ENCODE results near the gene HPN.

HPN gene

GRCh38 chr19:35104361-35104760 lies 62.8 kb downstream of the HPN start:
- no peak overlapping the region for H3K4me3 ChIP-seq (ENCODE audit: low read length)
- no peaks in the 10 kb centered on the region for H3K36me3 ChIP-seq (replicated peaks; ENCODE audit: low read depth, low read length)
- no peaks in the 10 kb centered on the region for H3K79me2 ChIP-seq (ENCODE audit: low read length)
- TF ChIP-seq EZH2phosphoT487 (IDR thresholded peaks at IDR 0.05; ENCODE audit: low read depth): no peak
- TF ChIP-seq, protein P1, sequence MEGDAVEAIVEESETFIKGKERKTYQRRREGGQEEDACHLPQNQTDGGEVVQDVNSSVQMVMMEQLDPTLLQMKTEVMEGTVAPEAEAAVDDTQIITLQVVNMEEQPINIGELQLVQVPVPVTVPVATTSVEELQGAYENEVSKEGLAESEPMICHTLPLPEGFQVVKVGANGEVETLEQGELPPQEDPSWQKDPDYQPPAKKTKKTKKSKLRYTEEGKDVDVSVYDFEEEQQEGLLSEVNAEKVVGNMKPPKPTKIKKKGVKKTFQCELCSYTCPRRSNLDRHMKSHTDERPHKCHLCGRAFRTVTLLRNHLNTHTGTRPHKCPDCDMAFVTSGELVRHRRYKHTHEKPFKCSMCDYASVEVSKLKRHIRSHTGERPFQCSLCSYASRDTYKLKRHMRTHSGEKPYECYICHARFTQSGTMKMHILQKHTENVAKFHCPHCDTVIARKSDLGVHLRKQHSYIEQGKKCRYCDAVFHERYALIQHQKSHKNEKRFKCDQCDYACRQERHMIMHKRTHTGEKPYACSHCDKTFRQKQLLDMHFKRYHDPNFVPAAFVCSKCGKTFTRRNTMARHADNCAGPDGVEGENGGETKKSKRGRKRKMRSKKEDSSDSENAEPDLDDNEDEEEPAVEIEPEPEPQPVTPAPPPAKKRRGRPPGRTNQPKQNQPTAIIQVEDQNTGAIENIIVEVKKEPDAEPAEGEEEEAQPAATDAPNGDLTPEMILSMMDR (IDR thresholded peaks at IDR 0.05; ENCODE audit: low read depth, low read length): no peak
- no peaks in the 10 kb centered on the region for H3K4me1 ChIP-seq (ENCODE audit: low read length)
- no peaks in the 10 kb centered on the region for H3K27me3 ChIP-seq (ENCODE audit: low read depth, low read length)
- no peak overlapping the region for H3K27ac ChIP-seq (ENCODE audit: low read length)
- no peak overlapping the region for H3K4me2 ChIP-seq (ENCODE audit: low read length)
- H3K9me3 ChIP-seq (ENCODE audit: insufficient read depth, low read length): no peaks in the 10 kb centered on the region
- no peak overlapping the region for H2AFZ ChIP-seq (ENCODE audit: low read depth, low read length)
- H3K9ac ChIP-seq (ENCODE audit: low read length): no peak overlapping the region
- H4K20me1 ChIP-seq (ENCODE audit: insufficient read depth, low read length): no peaks in the 10 kb centered on the region

GRCh38 chr19:35105047-35105410 lies 63.5 kb downstream of the HPN start:
- no peaks in the 10 kb centered on the region for H3K9me3 ChIP-seq (ENCODE audit: insufficient read depth, low read length)
- no peak overlapping the region for H3K27ac ChIP-seq (ENCODE audit: low read length)
- no peak overlapping the region for H3K9ac ChIP-seq (ENCODE audit: low read length)
- H2AFZ ChIP-seq (ENCODE audit: low read depth, low read length): no peak overlapping the region
- H4K20me1 ChIP-seq (ENCODE audit: insufficient read depth, low read length): no peaks in the 10 kb centered on the region
- no peaks in the 10 kb centered on the region for H3K36me3 ChIP-seq (replicated peaks; ENCODE audit: low read depth, low read length)
- H3K79me2 ChIP-seq (ENCODE audit: low read length): no peaks in the 10 kb centered on the region
- H3K4me3 ChIP-seq (ENCODE audit: low read length): no peak overlapping the region
- TF ChIP-seq, protein P1 (IDR thresholded peaks at IDR 0.05; ENCODE audit: low read depth, low read length): no peak
- no peak for TF ChIP-seq EZH2phosphoT487 (IDR thresholded peaks at IDR 0.05; ENCODE audit: low read depth)
- H3K4me2 ChIP-seq (ENCODE audit: low read length): no peak overlapping the region
- peaks cover 4% of the 10 kb centered on the region; the same call in 1 of the 2 replicates for H3K27me3 ChIP-seq (ENCODE audit: low read depth, low read length)
- no peaks in the 10 kb centered on the region for H3K4me1 ChIP-seq (ENCODE audit: low read length)

GRCh38 chr19:35105411-35106290 lies 64.1 kb downstream of the HPN start:
- no peaks in the 10 kb centered on the region for H3K9me3 ChIP-seq (ENCODE audit: insufficient read depth, low read length)
- peaks cover 4% of the 10 kb centered on the region; the same call in 1 of the 2 replicates for H3K27me3 ChIP-seq (ENCODE audit: low read depth, low read length)
- H3K36me3 ChIP-seq (replicated peaks; ENCODE audit: low read depth, low read length): no peaks in the 10 kb centered on the region
- no peak overlapping the region for H2AFZ ChIP-seq (ENCODE audit: low read depth, low read length)
- H3K9ac ChIP-seq (ENCODE audit: low read length): no peak overlapping the region
- no peak overlapping the region for H3K4me2 ChIP-seq (ENCODE audit: low read length)
- TF ChIP-seq, protein P1 (IDR thresholded peaks at IDR 0.05; ENCODE audit: low read depth, low read length): no peak
- TF ChIP-seq EZH2phosphoT487 (IDR thresholded peaks at IDR 0.05; ENCODE audit: low read depth): no peak
- no peaks in the 10 kb centered on the region for H3K79me2 ChIP-seq (ENCODE audit: low read length)
- H4K20me1 ChIP-seq (ENCODE audit: insufficient read depth, low read length): no peaks in the 10 kb centered on the region
- no peaks in the 10 kb centered on the region for H3K4me1 ChIP-seq (ENCODE audit: low read length)
- no peak overlapping the region for H3K4me3 ChIP-seq (ENCODE audit: low read length)
- H3K27ac ChIP-seq (ENCODE audit: low read length): no peak overlapping the region

- Histone ChIP-seq H3K4me1 (ENCODE audit: low read length) (no peaks in the 10 kb centered on the region), H3K36me3 (replicated peaks; ENCODE audit: low read depth, low read length) (no peaks in the 10 kb centered on the region), H4K20me1 (ENCODE audit: insufficient read depth, low read length) (no peaks in the 10 kb centered on the region), H3K9ac (ENCODE audit: low read length) (no peak overlapping the region), H3K79me2 (ENCODE audit: low read length) (no peaks in the 10 kb centered on the region), H3K4me2 (ENCODE audit: low read length) (no peak overlapping the region), H3K4me3 (ENCODE audit: low read length) (no peak overlapping the region), H3K27ac (ENCODE audit: low read length) (no peak overlapping the region), H3K9me3 (ENCODE audit: insufficient read depth, low read length) (no peaks in the 10 kb centered on the region), H2AFZ (ENCODE audit: low read depth, low read length) (no peak overlapping the region), H3K27me3 (ENCODE audit: low read depth, low read length) (peaks cover 4% of the 10 kb centered on the region; the same call in 1 of the 2 replicates)
- no peak for TF ChIP-seq EZH2phosphoT487 (IDR thresholded peaks at IDR 0.05; ENCODE audit: low read depth)
- TF ChIP-seq, protein P1 (IDR thresholded peaks at IDR 0.05; ENCODE audit: low read depth, low read length): no peak
Observed at GRCh38 chr19:35106291-35106583, 64.7 kb downstream of the HPN start.

Data from OCI-LY3 (cell line).